Mesothelial cell of epicardium (in vitro differentiated cells): ENCODE results near the gene CPEB2. TPM values are rescaled to one million over a fixed set of nuclear protein-coding genes. Genes with fewer than 3 reads are reported as not detected.

Experiments
- DNase-seq, 2 experiments: peaks; one replicate each; pipeline ENCODE4 v3.0.0; 2021; ENCODE audit warnings: low spot score in 2 of 2; ENCODE audit not compliant: unreplicated experiment in 2 of 2
- H3K27ac Mint-ChIP-seq: 2 replicates; pipeline ENCODE4 v1.8.0; 2021; ENCODE audit warnings: mixed read lengths
- H3K27me3 Mint-ChIP-seq: 2 replicates; pipeline ENCODE4 v1.8.0; 2021; ENCODE audit warnings: low read depth, mixed read lengths
- H3K36me3 Mint-ChIP-seq: 2 replicates; pipeline ENCODE4 v1.8.0; 2021; ENCODE audit warnings: mixed read lengths
- H3K4me1 Mint-ChIP-seq: 2 replicates; pipeline ENCODE4 v1.8.0; 2021; ENCODE audit warnings: mixed read lengths
- H3K4me3 Mint-ChIP-seq: 2 replicates; pipeline ENCODE4 v1.8.0; 2021; ENCODE audit warnings: mild to moderate bottlenecking, moderate library complexity, mixed read lengths
- H3K9me3 Mint-ChIP-seq: 2 replicates; pipeline ENCODE4 v1.8.0; 2021; ENCODE audit warnings: mixed read lengths
- total RNA-seq: library from RNA; stranded (reverse); gene quantifications from 3 replicates; pipeline ENCODE4 v1.2.1, GENCODE V29; 2021
- TF ChIP-seq, protein P1 (sequence below): fragments of 200-600 bp; sonication (generic); IDR thresholded peaks from one replicate; pipeline ENCODE4 v1.5.0; 2021; ENCODE audit warnings: antibody characterized with exemption; ENCODE audit not compliant: unreplicated experiment

CPEB2 gene
- total RNA-seq, 1 donor from 2014 or later = 4.1 TPM

DNA sequence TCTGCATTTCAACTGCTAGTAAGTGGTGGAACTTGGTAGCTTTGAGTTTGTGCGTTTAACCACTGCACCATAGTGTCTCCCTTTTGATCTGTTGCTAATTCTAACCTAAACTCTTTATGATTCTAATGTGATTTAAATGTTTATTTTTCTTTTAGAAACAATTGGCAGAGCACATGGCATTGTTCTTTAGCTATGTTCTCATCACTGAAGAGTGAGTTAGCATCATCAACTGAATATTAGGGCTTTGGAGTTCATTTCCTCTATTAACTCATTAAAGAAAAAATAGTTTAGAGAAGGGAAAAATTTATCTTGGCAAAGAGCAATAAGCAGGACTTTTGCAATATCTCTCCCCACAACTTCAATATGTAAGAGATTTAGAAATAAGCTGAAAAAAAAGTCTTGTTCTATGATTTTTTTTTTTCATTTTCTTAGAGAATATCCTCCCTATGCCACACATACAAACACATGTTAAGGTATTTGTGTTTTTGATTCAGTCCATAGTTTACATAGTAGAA, 25.7 kb downstream of the CPEB2 start:
- Mint-ChIP-seq H3K27me3 (no peaks in the 10 kb centered on the region), H3K4me1 (peaks cover 2% of the 10 kb centered on the region), H3K36me3 (peaks cover 6% of the 10 kb centered on the region), H3K9me3 (no peaks in the 10 kb centered on the region), H3K27ac (no peak overlapping the region), H3K4me3 (no peak overlapping the region)
- TF ChIP-seq, protein P1, sequence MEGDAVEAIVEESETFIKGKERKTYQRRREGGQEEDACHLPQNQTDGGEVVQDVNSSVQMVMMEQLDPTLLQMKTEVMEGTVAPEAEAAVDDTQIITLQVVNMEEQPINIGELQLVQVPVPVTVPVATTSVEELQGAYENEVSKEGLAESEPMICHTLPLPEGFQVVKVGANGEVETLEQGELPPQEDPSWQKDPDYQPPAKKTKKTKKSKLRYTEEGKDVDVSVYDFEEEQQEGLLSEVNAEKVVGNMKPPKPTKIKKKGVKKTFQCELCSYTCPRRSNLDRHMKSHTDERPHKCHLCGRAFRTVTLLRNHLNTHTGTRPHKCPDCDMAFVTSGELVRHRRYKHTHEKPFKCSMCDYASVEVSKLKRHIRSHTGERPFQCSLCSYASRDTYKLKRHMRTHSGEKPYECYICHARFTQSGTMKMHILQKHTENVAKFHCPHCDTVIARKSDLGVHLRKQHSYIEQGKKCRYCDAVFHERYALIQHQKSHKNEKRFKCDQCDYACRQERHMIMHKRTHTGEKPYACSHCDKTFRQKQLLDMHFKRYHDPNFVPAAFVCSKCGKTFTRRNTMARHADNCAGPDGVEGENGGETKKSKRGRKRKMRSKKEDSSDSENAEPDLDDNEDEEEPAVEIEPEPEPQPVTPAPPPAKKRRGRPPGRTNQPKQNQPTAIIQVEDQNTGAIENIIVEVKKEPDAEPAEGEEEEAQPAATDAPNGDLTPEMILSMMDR = no peak
- DNase-seq = no peak

DNA sequence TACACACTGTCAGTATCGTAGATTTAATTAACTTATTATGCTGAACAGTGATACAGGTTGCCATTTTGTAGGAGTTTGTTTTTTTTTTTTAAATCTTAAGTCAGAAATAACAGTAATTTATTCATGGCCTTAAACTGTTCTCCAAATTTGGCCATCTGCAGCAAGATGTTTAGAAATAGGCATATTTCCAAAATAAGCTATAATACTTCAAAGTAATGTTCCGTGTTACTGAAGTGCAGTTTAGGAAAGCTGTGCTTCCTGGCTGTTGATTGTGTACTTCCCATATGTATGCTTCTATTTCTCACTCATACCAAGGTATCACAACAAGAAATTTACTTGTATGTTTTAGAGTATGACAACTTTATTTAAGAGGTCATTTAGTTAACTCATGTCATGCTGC, 28.9 kb downstream of the CPEB2 start:
- H3K27me3 Mint-ChIP-seq = no peaks in the 10 kb centered on the region
- H3K36me3 Mint-ChIP-seq = no peaks in the 10 kb centered on the region
- TF ChIP-seq, protein P1 = no peak
- H3K4me3 Mint-ChIP-seq = no peak overlapping the region
- peaks cover 2% of the 10 kb centered on the region for H3K4me1 Mint-ChIP-seq
- H3K27ac Mint-ChIP-seq = no peak overlapping the region
- H3K9me3 Mint-ChIP-seq = peaks cover 4% of the 10 kb centered on the region
- DNase-seq = no peak

DNA sequence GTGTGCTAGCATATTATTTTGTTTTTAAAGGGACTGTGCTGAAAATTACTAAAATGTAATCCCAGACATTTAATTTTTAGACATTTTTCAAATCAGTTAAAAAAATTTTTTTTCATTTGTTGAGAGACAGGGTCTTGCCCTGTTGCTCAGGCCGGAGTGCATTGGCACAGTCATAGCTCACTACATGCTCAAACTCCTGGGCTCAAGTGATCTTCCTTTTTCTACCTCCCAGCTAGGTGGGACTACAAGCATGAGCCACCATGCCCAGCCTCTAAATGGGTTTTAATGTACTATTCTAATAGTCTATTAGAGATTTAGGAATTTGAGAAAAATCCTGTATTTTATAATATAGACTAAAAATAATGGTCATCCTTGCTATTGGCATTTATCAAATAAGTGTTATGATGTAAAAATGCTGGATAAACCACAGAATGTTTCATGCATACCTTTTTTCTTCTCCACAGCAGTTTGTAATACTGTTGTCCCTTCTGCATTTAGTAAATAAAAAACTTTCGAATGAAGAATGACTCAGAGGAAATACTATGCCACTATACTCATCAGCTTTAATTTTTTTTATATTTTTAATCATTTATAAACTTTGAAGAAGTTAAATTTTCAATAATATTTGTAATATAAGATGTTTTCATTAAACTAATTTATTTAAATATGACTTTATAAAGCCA, 29.9 kb downstream of the CPEB2 start:
- Mint-ChIP-seq H3K36me3 (no peaks in the 10 kb centered on the region), H3K4me1 (peaks cover 2% of the 10 kb centered on the region), H3K4me3 (no peak overlapping the region), H3K9me3 (peaks cover 4% of the 10 kb centered on the region), H3K27ac (no peak overlapping the region), H3K27me3 (no peaks in the 10 kb centered on the region)
- DNase-seq = no peak
- TF ChIP-seq, protein P1 = no peak

DNA sequence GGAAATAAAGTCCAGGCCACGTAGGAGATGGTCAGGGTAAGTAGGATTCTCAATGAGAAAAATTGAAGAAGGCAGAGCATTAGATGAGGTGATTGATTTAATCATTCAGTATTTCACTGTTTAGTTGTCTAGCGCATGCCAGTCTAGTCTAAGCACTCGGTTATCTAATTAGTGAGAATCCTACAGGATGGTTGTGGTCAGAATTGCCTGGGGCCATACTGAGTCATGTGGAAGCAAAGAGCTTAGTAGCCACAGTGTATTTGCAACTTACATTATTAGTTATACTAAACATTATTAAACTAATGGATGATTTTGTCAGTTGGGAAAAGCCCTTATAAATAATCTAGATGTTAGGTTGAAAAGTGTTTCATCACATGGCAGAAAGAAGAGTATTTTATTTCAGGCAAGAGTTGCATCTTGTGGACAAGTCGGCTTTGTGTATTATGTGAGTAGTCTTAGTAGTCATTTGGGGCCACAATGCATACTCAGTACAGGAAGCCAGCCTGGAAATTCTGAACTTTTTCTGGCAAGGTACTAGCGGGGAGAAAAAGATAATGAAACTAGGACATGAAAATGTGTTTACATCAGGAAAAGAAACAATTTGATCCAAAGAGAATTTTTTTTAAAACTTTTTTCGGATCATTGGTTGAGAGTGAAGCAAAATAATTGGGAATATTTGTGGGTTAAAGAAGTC, 31.9 kb downstream of the CPEB2 start:
- Mint-ChIP-seq H3K4me3 (no peak overlapping the region), H3K27ac (no peak overlapping the region), H3K27me3 (no peaks in the 10 kb centered on the region), H3K4me1 (peaks cover 2% of the 10 kb centered on the region), H3K9me3 (peaks cover 4% of the 10 kb centered on the region), H3K36me3 (no peaks in the 10 kb centered on the region)
- TF ChIP-seq, protein P1 = no peak
- no peak for DNase-seq

DNA sequence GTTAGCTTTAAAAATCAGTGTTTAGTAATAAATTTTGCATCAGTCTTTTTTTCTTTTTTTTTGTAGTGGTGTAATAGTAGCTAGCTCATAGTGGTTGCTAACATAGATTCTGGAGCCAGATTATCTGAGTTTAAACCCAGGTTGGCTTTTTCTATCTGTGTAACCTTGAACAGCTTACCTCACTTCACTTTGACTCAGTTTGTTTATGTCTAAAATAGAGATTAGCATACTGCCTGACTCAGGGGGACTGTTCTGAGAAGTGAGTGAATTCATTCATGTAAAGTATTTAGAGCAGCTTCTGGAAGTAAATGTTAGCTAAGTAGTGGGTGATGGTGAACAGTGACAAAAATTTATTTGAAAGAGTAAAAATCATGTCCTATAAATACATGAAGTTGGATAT, 32.9 kb downstream of the CPEB2 start:
- TF ChIP-seq, protein P1 = no peak
- peaks cover 2% of the 10 kb centered on the region for H3K4me1 Mint-ChIP-seq
- H3K27ac Mint-ChIP-seq = no peak overlapping the region
- H3K27me3 Mint-ChIP-seq = no peaks in the 10 kb centered on the region
- peaks cover 4% of the 10 kb centered on the region for H3K9me3 Mint-ChIP-seq
- no peaks in the 10 kb centered on the region for H3K36me3 Mint-ChIP-seq
- DNase-seq = no peak
- H3K4me3 Mint-ChIP-seq = no peak overlapping the region
